NK-92 (cell line): Measurements from ENCODE around the gene ADAMTSL4.
"Not testable (repeated sequence)": the region's sequence is repeated elsewhere in the genome, so short reads cannot be mapped to it uniquely, and the experiment has no call there.

Experiments used
- DNase-seq: peaks from one replicate; lab custom pipeline; 2025; ENCODE audit not compliant: unreplicated experiment; lab: John Stamatoyannopoulos, UW

The ADAMTSL4 gene

GRCh38 chr1:150566589-150567340 lies 17.6 kb downstream of the ADAMTSL4 start:
- DNase-seq = no peak

- no peak for DNase-seq
Measured at GRCh38 chr1:150567341-150567716, 18.1 kb downstream of the ADAMTSL4 start.

GRCh38 chr1:150567717-150568593 lies 18.7 kb downstream of the ADAMTSL4 start:
- DNase-seq = no peak

- DNase-seq = no peak
Measured at GRCh38 chr1:150568594-150568966, 19.4 kb downstream of the ADAMTSL4 start.

GRCh38 chr1:150572918-150573647 lies 23.9 kb downstream of the ADAMTSL4 start:
- no peak for DNase-seq

- DNase-seq = not testable (repeated sequence)
Measured at GRCh38 chr1:150573648-150574071, 24.5 kb downstream of the ADAMTSL4 start.

GRCh38 chr1:150574260-150575071 lies 25.3 kb downstream of the ADAMTSL4 start:
- DNase-seq = no peak

- no peak for DNase-seq
Measured at GRCh38 chr1:150575072-150575489, 25.9 kb downstream of the ADAMTSL4 start.

GRCh38 chr1:150575518-150576366 lies 26.5 kb downstream of the ADAMTSL4 start:
- no peak for DNase-seq

- DNase-seq = no peak
Measured at GRCh38 chr1:150576367-150576711, 27.1 kb downstream of the ADAMTSL4 start.

- DNase-seq = no peak
Measured at GRCh38 chr1:150576794-150577556, 27.8 kb downstream of the ADAMTSL4 start.

GRCh38 chr1:150577557-150578271 lies 28.5 kb downstream of the ADAMTSL4 start:
- DNase-seq = no peak

GRCh38 chr1:150578272-150579109 lies 29.3 kb downstream of the ADAMTSL4 start:
- DNase-seq = no peak

GRCh38 chr1:150579110-150579944 lies 30.1 kb downstream of the ADAMTSL4 start, which contains the start of gene MCL1:
MCL1 (minus strand) TSS chr1:150579610; CDS start chr1:150579530, 80 bp downstream.
- DNase-seq = no peak

- DNase-seq = no peak
Measured at GRCh38 chr1:150579945-150580642, 30.9 kb downstream of the ADAMTSL4 start.

GRCh38 chr1:150580966-150581365 lies 31.8 kb downstream of the ADAMTSL4 start:
- DNase-seq = not testable (repeated sequence)
